Upper lobe of left lung (tissue), 6 donors: Measurements from ENCODE around the gene MAGEE2. TPM values are rescaled to one million over a fixed set of nuclear protein-coding genes. Genes with fewer than 3 reads are reported as not detected.
"Not testable (repeated sequence)": the region's sequence is repeated elsewhere in the genome, so short reads cannot be mapped to it uniquely, and the experiment has no call there.

ENCODE experiments used
- ATAC-seq, 2 donors: fragments of 200-7000 bp; cut with Tn5 transposase; one replicate each; pipeline ENCODE4 v1.9.1; 2022; ENCODE audit warnings: mild to moderate bottlenecking in 2 of 2, moderate library complexity in 2 of 2; ENCODE audit not compliant: low FRiP score in 2 of 2
- DNase-seq, 2 donors: peaks; one replicate each; pipeline ENCODE4 v3.0.0-alpha.2; 2019 to 2020
- H3K27ac ChIP-seq, 4 donors: fragments of 200-600 bp; sonication (generic); one replicate each; pipeline ENCODE4 v1.5.1; 2016 to 2019
- H3K27me3 ChIP-seq, 4 donors: fragments of 200-600 bp; sonication (generic); one replicate each; pipeline ENCODE4 v1.5.1; 2017 to 2019
- H3K36me3 ChIP-seq, 4 donors: fragments of 200-600 bp; sonication (generic); one replicate each; pipeline ENCODE4 v1.5.1; 2016 to 2019
- H3K4me1 ChIP-seq, 4 donors: fragments of 200-600 bp; sonication (generic); one replicate each; pipeline ENCODE4 v1.5.1; 2018 to 2019
- H3K4me3 ChIP-seq, 4 donors: fragments of 200-600 bp; sonication (generic); one replicate each; pipeline ENCODE4 v1.5.1; 2017 to 2019; ENCODE audit warnings: mild to moderate bottlenecking in 2 of 4, moderate library complexity in 1 of 4
- H3K9me3 ChIP-seq, 4 donors: fragments of 200-600 bp; sonication (generic); one replicate each; pipeline ENCODE4 v1.5.1; 2018 to 2019
- CTCF ChIP-seq, 6 experiments: fragments of 450-650 bp in 4 of 6; fragments of 200-600 bp in 2 of 6; sonication (generic) in 2 of 6; IDR thresholded peaks; one replicate each; pipeline ENCODE4 v1.5.1; 2016 to 2019; ENCODE audit warnings: antibody characterized with exemption in 6 of 6
- EP300 ChIP-seq, 4 donors: sonication (generic); formaldehyde crosslinking; IDR thresholded peaks; one replicate each; pipeline ENCODE4 v1.5.1; 2017; ENCODE audit warnings: antibody characterized with exemption in 4 of 4, control low read depth in 2 of 4
- POLR2A ChIP-seq, 4 donors: fragments of 450-650 bp; IDR thresholded peaks; one replicate each; pipeline ENCODE4 v1.5.1; 2016 to 2017; ENCODE audit warnings: antibody characterized with exemption in 4 of 4, mild to moderate bottlenecking in 2 of 4
- POLR2AphosphoS5 ChIP-seq, 2 donors: sonication (generic); formaldehyde crosslinking; IDR thresholded peaks; one replicate each; pipeline ENCODE4 v1.5.1; 2017; ENCODE audit warnings: antibody characterized with exemption in 2 of 2
- WGBS, 2 donors: methylation state at CpG; one replicate each; pipeline ENCODE4 v1.1.5; 2017 to 2018; 5-methylcytosine and 5-hydroxymethylcytosine counted together
- total RNA-seq, 6 donors: library from RNA; depleted of rRNA in 4 of 6; stranded (reverse); fragments of >200 nt in 4 of 6; gene quantifications; one replicate each; pipeline versions ENCODE4 v1.1.0 to v1.2.1, GENCODE V29; 2016 to 2021
- donor health status: DM: no; HTN: no; CAD: no; lungs with moderate emphysema.
- donor health status: DM: no; HTN: yes; CAD: no; lungs with severe emphysema.

MAGEE2 gene
- total RNA-seq: under 1 TPM in 3 of 6 donors, not detected in 3; 0.10 to 0.22 (median 0.20) TPM

- WGBS, 2 donors: 16 to 51% methylated on average over 5 to 36 of the region's 36 CpGs
- Histone ChIP-seq H3K36me3 (no peaks in the 10 kb centered on the region), H3K27ac (no peak within 1 kb of the TSS), H3K9me3 (no peaks in the 10 kb centered on the region), H3K27me3 (no peaks in the 10 kb centered on the region), H3K4me1 (no peaks in the 10 kb centered on the region), H3K4me3 (peak within 1 kb of the TSS in 3 of 4 donors; percentile 30 to 47 (median 38))
- no peak for TF ChIP-seq EP300 (IDR thresholded peaks at IDR 0.05)
- no peak for TF ChIP-seq POLR2A (IDR thresholded peaks at IDR 0.05)
- TF ChIP-seq POLR2AphosphoS5 (IDR thresholded peaks at IDR 0.05): no peak
- TF ChIP-seq CTCF (IDR thresholded peaks at IDR 0.05): no peak
- DNase-seq: peak in 1 of 2 donors; percentile 0
- peak; percentile 35 to 68 for ATAC-seq
These were observed at the start of gene MAGEE2 for GRCh38 chrX:75784680-75785491. MAGEE2 (minus strand) TSS chrX:75785254; CDS start chrX:75785051, 203 bp downstream.

GRCh38 chrX:75786290-75786689 is 1.2 kb upstream of the MAGEE2 start:
- no peaks in the 10 kb centered on the region for H3K9me3 ChIP-seq
- ATAC-seq (no peak), DNase-seq (no peak)
- no peaks in the 10 kb centered on the region for H3K27me3 ChIP-seq
- H3K27ac ChIP-seq: no peak overlapping the region
- H3K4me1 ChIP-seq: no peaks in the 10 kb centered on the region
- H3K36me3 ChIP-seq: no peaks in the 10 kb centered on the region
- TF ChIP-seq CTCF (IDR thresholded peaks at IDR 0.05): no peak
- TF ChIP-seq EP300 (IDR thresholded peaks at IDR 0.05): no peak
- TF ChIP-seq POLR2A (IDR thresholded peaks at IDR 0.05): no peak
- TF ChIP-seq POLR2AphosphoS5 (IDR thresholded peaks at IDR 0.05): no peak
- WGBS, 2 donors: 66 to 91% methylated on average over 4 to 5 of the region's 5 CpGs
- no peak overlapping the region for H3K4me3 ChIP-seq

GRCh38 chrX:75781611-75782010 is 3.4 kb downstream of the MAGEE2 start:
- no peak for TF ChIP-seq POLR2AphosphoS5 (IDR thresholded peaks at IDR 0.05)
- TF ChIP-seq POLR2A (IDR thresholded peaks at IDR 0.05): no peak
- TF ChIP-seq CTCF (IDR thresholded peaks at IDR 0.05): no peak
- TF ChIP-seq EP300 (IDR thresholded peaks at IDR 0.05): no peak
- Histone ChIP-seq H3K36me3 (no peaks in the 10 kb centered on the region), H3K4me3 (no peak overlapping the region), H3K9me3 (no peaks in the 10 kb centered on the region), H3K4me1 (no peaks in the 10 kb centered on the region), H3K27me3 (no peaks in the 10 kb centered on the region), H3K27ac (no peak overlapping the region)
- DNase-seq: peak in 1 of 2 donors; percentile 82
- 36 to 64% methylated on average over 4 to 15 of the region's 15 CpGs for WGBS, 2 donors
- ATAC-seq: peak in 1 of 2 donors; percentile 85

DNA sequence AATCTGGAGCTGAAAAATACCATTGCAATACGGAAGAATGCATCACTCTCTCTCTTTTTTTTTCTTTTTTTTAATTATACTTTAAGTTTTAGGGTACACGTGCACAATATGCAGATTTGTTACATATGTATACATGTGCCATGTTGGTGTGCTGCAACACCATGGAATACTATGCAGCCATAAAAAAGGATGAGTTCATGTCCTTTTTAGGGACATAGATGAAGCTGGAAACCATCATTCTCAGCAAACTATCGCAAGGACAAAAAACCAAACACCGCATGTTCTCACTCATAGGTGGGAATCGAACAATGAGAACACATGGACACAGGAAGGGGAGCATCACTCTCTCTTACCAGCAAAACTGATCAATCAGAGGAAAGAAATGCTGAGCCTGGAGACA is 17.0 kb downstream of the MAGEE2 start:
- not testable (repeated sequence) for H3K9me3 ChIP-seq, H3K4me3 ChIP-seq, H3K4me1 ChIP-seq, DNase-seq, H3K27ac ChIP-seq, ATAC-seq, H3K27me3 ChIP-seq, H3K36me3 ChIP-seq
- WGBS, 2 donors: 81 to 84% methylated on average over 5 of the region's 5 CpGs

- Histone ChIP-seq H3K4me3 (no peak overlapping the region), H3K27me3 (no peaks in the 10 kb centered on the region), H3K27ac (no peak overlapping the region), H3K36me3 (no peaks in the 10 kb centered on the region), H3K4me1 (no peaks in the 10 kb centered on the region), H3K9me3 (peaks cover 0 to 9% (median 2%) of the 10 kb centered on the region in 4 donors)
- ATAC-seq (no peak), DNase-seq (no peak)
- TF ChIP-seq POLR2AphosphoS5 (IDR thresholded peaks at IDR 0.05): no peak
- TF ChIP-seq POLR2A (IDR thresholded peaks at IDR 0.05): no peak
- TF ChIP-seq CTCF (IDR thresholded peaks at IDR 0.05): no peak
- TF ChIP-seq EP300 (IDR thresholded peaks at IDR 0.05): no peak
- 85 to 100% methylated on average over 2 of the region's 2 CpGs for WGBS, 2 donors
These were observed 36.6 kb downstream of the MAGEE2 start for GRCh38 chrX:75748431-75748830.
